K562 (cell line): ENCODE results near the gene TTC9C. TPM values are rescaled to one million over a fixed set of nuclear protein-coding genes. Genes with fewer than 3 reads are reported as not detected.
A peak's percentile ranks its signal among the peaks of the same experiment; 100 is the strongest.

Experiments
- ATAC-seq: fragments of 200-7000 bp; cut with Tn5 transposase; 3 replicates; pipeline ENCODE4 v1.9.1; 2020; ENCODE audit warnings: moderate library complexity
- BruUV-seq: library from RNA; stranded (reverse); fragments of 400-500 nt; replicated peaks from 2 replicates; lab custom pipeline; 2021; lab: Mats Ljungman, UMichigan
- CTCF ChIA-PET: fragments of 300-600 bp; formaldehyde crosslinking; extraction: SDS; loops from one replicate; lab custom pipeline; 2021; ENCODE audit warnings: low intra/inter-chr PET ratio; lab: Yijun Ruan, JAX
- POLR2A ChIA-PET: fragments of 300-600, 350-650 bp; sonication (Branson Sonifier 250); formaldehyde crosslinking; extraction: SDS; loops from one replicate; lab custom pipeline; 2021; ENCODE audit warnings: antibody characterized with exemption, inconsistent platforms; lab: Yijun Ruan, JAX
- DNase-seq, 4 experiments: peaks; one replicate each; pipeline versions ENCODE4 v3.0.0 to v3.0.0-alpha.2; 2011 to 2018; ENCODE audit warnings: low spot score in 3 of 4, mixed read lengths in 3 of 4; ENCODE audit errors: extremely low read depth in 1 of 4
- FAIRE-seq: peaks from 2 replicates; lab custom pipeline; 2011; peaks lifted over from hg19 to GRCh38; lab: Jason Lieb, UNC
- H2AFZ ChIP-seq: 2 replicates; pipeline ENCODE4 v1.6.0; 2011; ENCODE audit warnings: low read depth, low read length, control low read depth, inconsistent platforms
- H3K27ac ChIP-seq: fragments of 200-600 bp; 3 replicates; pipeline ENCODE4 v1.8.0; 2011; ENCODE audit warnings: low read depth, mild to moderate bottlenecking, control low read depth, inconsistent platforms, low read length, moderate library complexity, mixed read lengths; ENCODE audit errors: extremely low read depth
- H3K27me3 ChIP-seq, 2 experiments: fragments of 300-600 bp in 1 of 2; 2 replicates in 1 of 2; 3 replicates in 1 of 2; pipeline versions ENCODE4 v1.6.0 to v1.8.0; 2011; ENCODE audit warnings: inconsistent platforms in 2 of 2, low read length in 2 of 2, mild to moderate bottlenecking in 1 of 2, mixed read lengths in 1 of 2, moderate library complexity in 1 of 2; ENCODE audit not compliant: control insufficient read depth in 2 of 2, insufficient read depth in 2 of 2
- H3K36me3 ChIP-seq: fragments of 300-600 bp; 3 replicates; pipeline ENCODE4 v1.8.0; 2011; ENCODE audit warnings: mild to moderate bottlenecking, low read length, inconsistent platforms; ENCODE audit not compliant: control insufficient read depth, insufficient read depth
- H3K4me1 ChIP-seq, 2 experiments: fragments of 200-600 bp in 1 of 2; replicated peaks in 1 of 2; 2 replicates in 1 of 2; 3 replicates in 1 of 2; pipeline versions ENCODE4 v1.5.1 to v1.8.0; 2011; ENCODE audit warnings: inconsistent platforms in 2 of 2, low read length in 2 of 2, mild to moderate bottlenecking in 1 of 2, mixed read lengths in 1 of 2, moderate library complexity in 1 of 2; ENCODE audit not compliant: control insufficient read depth in 2 of 2, insufficient read depth in 2 of 2
- H3K4me2 ChIP-seq: 2 replicates; pipeline ENCODE4 v1.6.1; 2011; ENCODE audit warnings: low read length, control low read depth, inconsistent platforms, mixed read lengths; ENCODE audit not compliant: insufficient read depth
- H3K4me3 ChIP-seq: fragments of 200-600 bp; sonication (generic), shearing (Covaris generic); 2 replicates; pipeline ENCODE4 v1.5.1; 2016; ENCODE audit warnings: control low read depth, inconsistent platforms
- H3K79me2 ChIP-seq: fragments of 200-600 bp; 3 replicates; pipeline ENCODE4 v1.8.0; 2011; ENCODE audit warnings: low read length, inconsistent platforms; ENCODE audit not compliant: control insufficient read depth, insufficient read depth
- H3K9ac ChIP-seq, 2 experiments: 2 replicates each; pipeline versions ENCODE4 v1.6.0 to v1.6.1; 2011; ENCODE audit warnings: low read depth in 2 of 2, low read length in 2 of 2, control low read depth in 1 of 2, inconsistent platforms in 1 of 2, mild to moderate bottlenecking in 1 of 2, mixed read lengths in 1 of 2; ENCODE audit not compliant: insufficient read depth in 1 of 2
- H3K9me1 ChIP-seq: one replicate; pipeline ENCODE4 v1.6.0; 2011; ENCODE audit warnings: inconsistent platforms, mild to moderate bottlenecking, low read length, moderate library complexity; ENCODE audit not compliant: control insufficient read depth, insufficient read depth
- H3K9me3 ChIP-seq: replicated peaks from 2 replicates; pipeline ENCODE4 v1.5.1; 2011; ENCODE audit warnings: low read depth, low read length, inconsistent platforms; ENCODE audit not compliant: control insufficient read depth, insufficient read depth
- H4K20me1 ChIP-seq: replicated peaks from 2 replicates; pipeline ENCODE4 v1.6.1; 2011; ENCODE audit warnings: low read length, inconsistent platforms, mixed read lengths; ENCODE audit not compliant: control insufficient read depth, insufficient read depth
- AFF1 ChIP-seq, 2 experiments: fragments of 450-650 bp; IDR thresholded peaks; 2 replicates each; pipeline ENCODE4 v1.6.1; 2018; ENCODE audit warnings: mild to moderate bottlenecking in 2 of 2, low read depth in 1 of 2; ENCODE audit not compliant: partially characterized antibody in 2 of 2
- BDP1 ChIP-seq: IDR thresholded peaks from 3 replicates; pipeline ENCODE4 v1.6.1; 2011; ENCODE audit not compliant: insufficient read length, insufficient read depth
- DLX4 ChIP-seq: fragments of 250-450 bp; sonication (Bioruptor Pico); IDR thresholded peaks from 2 replicates; pipeline ENCODE4 v1.6.1; 2021; ENCODE audit warnings: mild to moderate bottlenecking
- E2F3 ChIP-seq: fragments of 250-450 bp; sonication (Bioruptor Pico); IDR thresholded peaks from 2 replicates; pipeline ENCODE4 v1.4.0; 2020; ENCODE audit warnings: mild to moderate bottlenecking
- EHMT2 ChIP-seq: fragments of 450-650 bp; IDR thresholded peaks from 2 replicates; pipeline ENCODE4 v1.6.1; 2018; ENCODE audit warnings: antibody characterized with exemption
- GABPB2 ChIP-seq: fragments of 250-450 bp; sonication (Bioruptor Pico); conservative IDR thresholded peaks from 2 replicates; pipeline ENCODE4 v1.5.1; 2021; ENCODE audit warnings: mild to moderate bottlenecking
- HNRNPH1 ChIP-seq: fragments of 200-400 bp; formaldehyde crosslinking; optimal IDR thresholded peaks from 2 replicates; pipeline ENCODE3; 2017; ENCODE audit warnings: low read depth, mild to moderate bottlenecking, low read length, moderate library complexity
- MAZ ChIP-seq, 2 experiments: fragments of 450-650 bp in 1 of 2; sonication (generic) in 1 of 2; formaldehyde crosslinking; IDR thresholded peaks in 1 of 2; conservative IDR thresholded peaks in 1 of 2; 2 replicates each; pipeline versions ENCODE4 v1.4.0 to v1.5.0; 2020; ENCODE audit warnings: mild to moderate bottlenecking in 1 of 2, missing genetic modification reagents in 1 of 2
- MCM2 ChIP-seq: fragments of 450-650 bp; IDR thresholded peaks from 2 replicates; pipeline ENCODE4 v1.6.1; 2017; ENCODE audit warnings: low read depth, mild to moderate bottlenecking
- MEF2A ChIP-seq: IDR thresholded peaks from 2 replicates; pipeline ENCODE4 v1.6.1; 2011; ENCODE audit warnings: low read depth, mild to moderate bottlenecking, low read length, moderate library complexity; ENCODE audit not compliant: control insufficient read depth
- MLLT1 ChIP-seq, 2 experiments: fragments of 450-650 bp; IDR thresholded peaks; 2 replicates each; pipeline ENCODE4 v1.6.1; 2016
- NR4A1 ChIP-seq, 2 experiments: fragments of 250-450 bp in 1 of 2; fragments of 450-650 bp in 1 of 2; sonication (Bioruptor Pico) in 1 of 2; IDR thresholded peaks; 2 replicates each; pipeline versions ENCODE4 v1.4.0 to v1.6.1; 2016 to 2020; ENCODE audit warnings: mild to moderate bottlenecking in 2 of 2, missing compliant biosample characterization in 1 of 2, missing genetic modification characterization in 1 of 2, moderate library complexity in 1 of 2
- RUNX1 ChIP-seq: sonication (generic); IDR thresholded peaks from 2 replicates; pipeline ENCODE4 v1.6.1; 2016; ENCODE audit warnings: antibody characterized with exemption, low read depth
- ZNF347 ChIP-seq: fragments of 450-650 bp; formaldehyde crosslinking; IDR thresholded peaks from 2 replicates; pipeline ENCODE4 v1.4.0; 2020; ENCODE audit warnings: low read depth, mild to moderate bottlenecking, moderate library complexity
- ZNF717 ChIP-seq: fragments of 250-450 bp; sonication (Bioruptor Pico); IDR thresholded peaks from 2 replicates; pipeline ENCODE4 v1.5.0; 2021
- WGBS: fragments of 100-300 bp; shearing (Covaris generic); methylation state at CpG from one replicate; pipeline ENCODE4 v1.1.6; 2016; ENCODE audit warnings: low coverage, mixed read lengths; ENCODE audit not compliant: insufficient coverage; ENCODE audit errors: missing lambda C conversion rate; 5-methylcytosine and 5-hydroxymethylcytosine counted together
- in situ Hi-C: fragments of 300-500 bp; cut with MboI; formaldehyde crosslinking; loops from 4 replicates; pipeline ENCODE4 v1.15.0; 2018; ENCODE audit warnings: inconsistent platforms, mixed read lengths
- intact Hi-C: fragments of 100-400 bp; cut with micrococcal nuclease; formaldehyde crosslinking; loops from 2 replicates; pipeline ENCODE4 v1.14.2; 2022
- polyA plus RNA-seq, 8 experiments: library from polyadenylated mRNA; depleted of rRNA in 4 of 8; stranded (reverse) in 5 of 8; unstranded in 3 of 8; fragments of >200 nt; fragmentation: Nextera tagmentation in 2 of 8; fragmentation: Illumina TruSeq in 1 of 8; extraction: Ambion mirVana in 2 of 8; extraction: Trizol in 1 of 8; gene quantifications; 2 replicates each; pipeline versions ENCODE4 v1.2.1 to v1.2.3, GENCODE V29; 2011 to 2014; ENCODE audit warnings: inconsistent platforms in 1 of 8, missing spikeins in 1 of 8
- total RNA-seq, 7 experiments: library from RNA; depleted of rRNA in 6 of 7; stranded (reverse); fragments of >200 nt in 6 of 7; fragmentation: Illumina TruSeq in 2 of 7; extraction: Trizol in 2 of 7; gene quantifications; 2 replicates each; pipeline versions ENCODE4 v1.2.1 to v1.2.3, GENCODE V29; 2011 to 2021; ENCODE audit warnings: low replicate concordance in 1 of 7

The TTC9C gene
- total and polyA plus RNA-seq, 9 of the 15 experiments (the other 6 are each of a cell fraction or from before 2014, with no cell fraction given): 32.8 to 59.0 (median 37.1) TPM

- TF ChIP-seq ZNF717 (CRISPR knock-in tag) (no peak), MCM2 (no peak), MLLT1 (IDR thresholded peaks at IDR 0.05) (peak in 1 of 2 experiments; percentile 90; a peak in 2 of 4 replicates), RUNX1 (no peak), EHMT2 (no peak), HNRNPH1 (no peak)
Observed at GRCh38 chr11:62709247-62710000, 18.9 kb upstream of the TTC9C start (continued).

- Histone ChIP-seq H3K36me3 (peaks cover 80% of the 10 kb centered on the region), H3K9me3 (no peaks in the 10 kb centered on the region), H3K9me1 (peaks cover 2% of the 10 kb centered on the region), H3K27ac (peak overlapping the region; percentile 15; the same call in 1 of the 3 replicates), H3K79me2 (peaks cover 24% of the 10 kb centered on the region), H2AFZ (no peak overlapping the region), H3K4me1 (peaks cover 38 to 46% of the 10 kb centered on the region in 2 experiments), H4K20me1 (peaks cover 7% of the 10 kb centered on the region), H3K4me2 (no peak overlapping the region), H3K9ac (no peak overlapping the region), H3K27me3 (no peaks in the 10 kb centered on the region), H3K4me3 (no peak overlapping the region)
- BruUV-seq: no TSS peak
- WGBS: 96% methylated on average over 6 of the region's 7 CpGs
- ChIA-PET CTCF (no interaction called here), POLR2A (interaction anchor here (0.6 to 1.4 kb wide), 4 partner anchors 13 to 135 kb away, joined by 3 to 4 read pairs (median 3); partner anchors contain the start of gene GANAB)
- FAIRE-seq: no peak
- DNase-seq: no peak
- ATAC-seq: no peak
- intact Hi-C loops: no loop called here
- in situ Hi-C loops: no loop called here
- no peak for TF ChIP-seq NR4A1 (CRISPR knock-in tag; IDR thresholded peaks at IDR 0.05)
- no peak for TF ChIP-seq NR4A1 (tag; IDR thresholded peaks at IDR 0.05)
- TF ChIP-seq BDP1: no peak
- TF ChIP-seq MAZ (CRISPR knock-in tag; conservative IDR thresholded peaks at IDR 0.05 in 1 of 2, IDR thresholded peaks at IDR 0.05 in 1 of 2): no peak
- no peak for TF ChIP-seq E2F3 (CRISPR knock-in tag)
- TF ChIP-seq DLX4: no peak
- no peak for TF ChIP-seq AFF1 (IDR thresholded peaks at IDR 0.05; ENCODE audit: low read depth in 1 of 2, partially characterized antibody in 2 of 2)
- no peak for TF ChIP-seq GABPB2 (CRISPR knock-in tag)
- no peak for TF ChIP-seq MEF2A
- no peak for TF ChIP-seq ZNF347 (CRISPR knock-in tag)
Observed at GRCh38 chr11:62710001-62710345, 18.3 kb upstream of the TTC9C start.
